ENCODE results near the gene DNAAF5.
A peak's percentile ranks its signal among the peaks of the same experiment; 100 is the strongest.

Gene DNAAF5

GRCh38 chr7:726084-726853 is at the start of gene DNAAF5:
Gene DNAAF5, plus strand, starts transcription at chr7:726699. Its CDS starts 22 bp downstream, at chr7:726721.
- in situ Hi-C loops (cut with HindIII; ENCODE audit: low pct_ligation_motif_present, low pct_unique_long_range_greater_than_20kb, low sequenced_read_pairs), result no loop called here
- DNase-seq, result peak; percentile 92

DNA sequence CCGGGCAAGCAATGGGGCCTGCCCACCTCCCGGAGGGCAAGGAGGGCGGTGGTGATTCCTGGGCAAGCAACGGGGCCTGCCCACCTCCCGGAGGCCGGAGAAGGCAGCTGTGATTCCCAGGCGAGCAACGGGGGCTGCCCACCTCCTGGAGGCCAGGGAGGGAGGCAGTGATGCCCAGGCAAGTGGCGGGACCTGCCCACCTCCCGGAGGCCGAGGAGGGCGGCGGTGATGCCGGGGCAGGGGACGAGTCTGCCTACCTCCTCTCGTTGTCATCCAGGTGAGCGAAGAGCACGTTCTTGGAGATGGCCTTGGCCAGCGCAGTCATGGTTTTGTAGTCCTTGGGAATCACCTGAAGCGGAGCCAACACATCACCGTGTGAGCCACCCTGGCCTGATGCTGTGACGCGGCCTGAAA is 49.5 kb upstream of the DNAAF5 start:
- DNase-seq, result no peak
- in situ Hi-C loops (cut with HindIII; ENCODE audit: low pct_ligation_motif_present, low pct_unique_long_range_greater_than_20kb, low sequenced_read_pairs), result no loop called here

DNA sequence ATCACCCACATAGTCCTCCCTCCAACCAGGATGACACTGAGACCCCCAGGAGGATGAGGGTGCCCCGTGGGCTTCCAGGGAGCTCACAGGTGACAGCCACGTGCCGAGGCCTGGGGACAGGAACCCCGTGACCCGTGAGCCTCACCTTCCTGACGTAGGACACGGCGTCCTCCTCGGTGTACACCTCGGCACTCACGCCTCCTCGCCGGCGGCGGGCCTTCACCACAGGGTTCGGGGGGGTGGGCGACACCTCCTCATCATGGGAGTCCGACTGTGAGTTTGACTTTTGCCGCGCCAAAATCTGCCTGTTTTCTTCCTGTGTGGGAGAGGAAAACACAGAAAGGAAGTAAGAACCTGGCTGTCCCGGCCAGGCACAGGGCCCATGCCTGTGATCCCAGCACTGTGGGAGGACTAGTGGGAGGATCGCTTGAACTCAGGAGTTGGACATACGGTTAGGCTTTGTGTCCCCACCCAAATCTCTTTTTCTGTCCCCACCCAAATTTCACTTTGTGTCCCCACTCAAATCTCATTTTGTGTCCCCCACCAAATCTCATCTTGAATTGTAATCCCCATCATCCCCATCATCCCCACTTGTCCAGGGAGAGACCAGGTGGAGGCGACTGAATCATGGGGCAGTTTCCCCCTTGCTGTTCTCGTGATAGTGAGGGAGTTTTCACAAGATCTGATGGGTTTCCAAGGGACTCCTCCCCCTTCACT is 45.9 kb upstream of the DNAAF5 start:
- no peak for DNase-seq
- in situ Hi-C loops (cut with HindIII; ENCODE audit: low pct_ligation_motif_present, low pct_unique_long_range_greater_than_20kb, low sequenced_read_pairs), result no loop called here

GRCh38 chr7:681551-682307 is 44.8 kb upstream of the DNAAF5 start:
- in situ Hi-C loops (cut with HindIII; ENCODE audit: low pct_ligation_motif_present, low pct_unique_long_range_greater_than_20kb, low sequenced_read_pairs), result no loop called here
- DNase-seq, result no peak

- DNase-seq, result no peak
- in situ Hi-C loops (cut with HindIII; ENCODE audit: low pct_ligation_motif_present, low pct_unique_long_range_greater_than_20kb, low sequenced_read_pairs), result no loop called here
Measured at GRCh38 chr7:682810-683209, 43.7 kb upstream of the DNAAF5 start.

GRCh38 chr7:683526-684205 is 42.8 kb upstream of the DNAAF5 start:
- in situ Hi-C loops (cut with HindIII; ENCODE audit: low pct_ligation_motif_present, low pct_unique_long_range_greater_than_20kb, low sequenced_read_pairs), result no loop called here
- DNase-seq, result no peak

- DNase-seq, result no peak
- in situ Hi-C loops (cut with HindIII; ENCODE audit: low pct_ligation_motif_present, low pct_unique_long_range_greater_than_20kb, low sequenced_read_pairs), result no loop called here
Measured at GRCh38 chr7:684416-684815, 42.1 kb upstream of the DNAAF5 start.

DNA sequence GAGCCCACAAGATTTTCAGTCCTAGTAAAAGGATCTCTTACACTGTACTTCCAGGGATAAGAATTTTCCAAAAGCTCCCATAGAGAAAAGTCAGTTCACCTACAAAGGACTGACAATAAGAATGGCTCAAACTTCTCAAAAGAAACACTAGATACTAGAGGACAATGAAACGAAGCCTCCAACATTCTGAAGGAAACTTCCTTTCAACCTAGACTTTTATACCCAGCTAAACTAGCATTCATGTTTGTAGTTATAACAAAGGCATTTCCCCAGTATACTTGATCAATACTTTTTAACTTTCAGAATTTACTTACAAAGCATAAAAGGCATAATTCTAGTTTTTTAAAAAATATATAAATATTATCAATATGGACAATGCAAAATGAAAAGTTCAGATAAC is 41.0 kb upstream of the DNAAF5 start:
- in situ Hi-C loops (cut with HindIII; ENCODE audit: low pct_ligation_motif_present, low pct_unique_long_range_greater_than_20kb, low sequenced_read_pairs), result no loop called here
- no peak for DNase-seq

GRCh38 chr7:690478-691360 is 35.8 kb upstream of the DNAAF5 start:
- no peak for DNase-seq
- in situ Hi-C loops (cut with HindIII; ENCODE audit: low pct_ligation_motif_present, low pct_unique_long_range_greater_than_20kb, low sequenced_read_pairs), result no loop called here

DNA sequence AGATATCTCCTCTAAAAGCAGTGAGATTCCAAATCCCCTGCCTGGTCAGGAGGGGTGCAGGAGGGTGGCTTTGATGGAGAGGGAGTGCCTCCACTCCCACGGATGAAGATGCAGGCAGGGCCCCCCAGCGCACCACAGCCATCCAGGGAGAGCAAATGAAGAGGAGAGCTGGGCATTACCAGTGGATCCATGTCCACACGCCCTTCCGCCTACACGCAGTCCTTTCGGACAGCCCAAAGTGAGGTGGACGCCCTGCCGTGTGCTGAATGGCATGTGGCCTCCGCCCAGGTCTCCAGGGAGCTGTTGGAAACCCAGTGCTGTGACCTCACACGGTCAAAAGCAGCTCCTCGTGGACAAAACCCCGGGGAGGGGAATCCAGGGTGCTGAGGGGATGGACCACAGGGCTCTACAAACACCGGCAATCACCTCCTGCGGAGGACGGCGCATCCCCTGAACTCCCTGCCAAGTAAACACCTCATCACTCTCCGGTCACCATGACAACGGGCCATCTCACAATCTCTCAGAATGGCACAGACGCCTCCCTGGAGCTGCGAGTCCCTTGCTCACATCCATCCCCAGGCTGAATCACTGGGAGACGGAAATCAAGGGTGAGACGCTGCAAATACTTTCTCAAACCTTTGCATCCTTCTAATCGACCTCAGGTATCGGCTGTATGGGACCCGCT is 35.0 kb upstream of the DNAAF5 start:
- DNase-seq, result no peak
- in situ Hi-C loops (cut with HindIII; ENCODE audit: low pct_ligation_motif_present, low pct_unique_long_range_greater_than_20kb, low sequenced_read_pairs), result no loop called here

GRCh38 chr7:693280-693679 is 33.2 kb upstream of the DNAAF5 start:
- no peak for DNase-seq
- in situ Hi-C loops (cut with HindIII; ENCODE audit: low pct_ligation_motif_present, low pct_unique_long_range_greater_than_20kb, low sequenced_read_pairs), result no loop called here

DNA sequence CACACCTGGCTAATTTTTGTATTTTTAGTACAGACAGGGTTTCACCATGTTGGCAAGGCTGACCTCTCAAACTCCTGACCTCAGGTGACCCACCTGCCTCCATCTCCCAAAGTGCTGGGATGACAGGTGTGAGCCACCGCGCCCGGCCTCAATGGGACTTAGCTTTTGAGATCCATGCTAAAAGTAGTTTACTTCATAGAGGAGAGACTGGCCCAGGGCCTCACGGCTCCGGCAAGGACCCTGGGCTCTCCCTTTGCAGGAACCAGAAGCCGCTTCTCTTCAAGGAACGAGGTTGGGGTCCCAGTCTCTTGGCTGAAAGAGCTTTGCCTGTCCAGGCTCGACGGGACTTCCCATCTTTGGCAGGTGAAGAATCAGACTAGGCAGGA is 30.1 kb upstream of the DNAAF5 start:
- in situ Hi-C loops (cut with HindIII; ENCODE audit: low pct_ligation_motif_present, low pct_unique_long_range_greater_than_20kb, low sequenced_read_pairs), result no loop called here
- no peak for DNase-seq

DNA sequence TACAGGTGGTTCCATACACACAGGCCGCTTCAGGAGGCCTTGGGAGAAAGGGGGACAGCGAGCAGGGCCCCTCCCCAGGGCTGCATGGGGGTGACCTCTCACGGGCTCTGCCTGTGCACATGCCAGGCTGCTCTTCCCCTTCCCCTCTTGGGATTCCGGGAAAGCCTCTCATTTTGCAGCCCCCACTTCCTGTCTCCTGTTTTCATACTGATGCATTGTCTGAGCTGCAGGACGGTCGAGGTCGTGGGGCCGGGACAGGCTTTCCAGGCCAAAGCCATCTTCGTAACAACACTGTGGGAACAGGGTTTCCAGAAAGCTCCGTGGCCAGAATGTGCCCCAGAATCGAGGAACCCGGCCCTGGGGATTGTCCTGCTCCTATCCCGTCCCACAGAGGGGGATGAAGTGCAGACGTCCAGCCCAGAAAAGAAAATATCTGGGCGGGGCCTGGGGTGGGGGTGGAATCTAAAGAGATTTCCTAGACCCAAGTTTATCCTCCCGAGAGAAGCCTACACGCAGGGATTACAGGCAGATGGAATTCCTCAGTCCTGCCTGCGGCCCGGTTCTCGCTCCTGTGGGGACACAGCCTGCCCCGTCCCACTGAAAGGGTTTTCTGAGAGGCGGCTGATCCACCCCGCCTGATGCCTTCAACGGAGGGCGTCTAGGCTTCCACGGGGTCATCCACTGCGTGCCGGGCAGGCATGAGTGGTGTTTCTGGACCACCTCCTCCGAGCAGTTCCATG is 29.5 kb upstream of the DNAAF5 start:
- in situ Hi-C loops (cut with HindIII; ENCODE audit: low pct_ligation_motif_present, low pct_unique_long_range_greater_than_20kb, low sequenced_read_pairs), result no loop called here
- DNase-seq, result no peak

DNA sequence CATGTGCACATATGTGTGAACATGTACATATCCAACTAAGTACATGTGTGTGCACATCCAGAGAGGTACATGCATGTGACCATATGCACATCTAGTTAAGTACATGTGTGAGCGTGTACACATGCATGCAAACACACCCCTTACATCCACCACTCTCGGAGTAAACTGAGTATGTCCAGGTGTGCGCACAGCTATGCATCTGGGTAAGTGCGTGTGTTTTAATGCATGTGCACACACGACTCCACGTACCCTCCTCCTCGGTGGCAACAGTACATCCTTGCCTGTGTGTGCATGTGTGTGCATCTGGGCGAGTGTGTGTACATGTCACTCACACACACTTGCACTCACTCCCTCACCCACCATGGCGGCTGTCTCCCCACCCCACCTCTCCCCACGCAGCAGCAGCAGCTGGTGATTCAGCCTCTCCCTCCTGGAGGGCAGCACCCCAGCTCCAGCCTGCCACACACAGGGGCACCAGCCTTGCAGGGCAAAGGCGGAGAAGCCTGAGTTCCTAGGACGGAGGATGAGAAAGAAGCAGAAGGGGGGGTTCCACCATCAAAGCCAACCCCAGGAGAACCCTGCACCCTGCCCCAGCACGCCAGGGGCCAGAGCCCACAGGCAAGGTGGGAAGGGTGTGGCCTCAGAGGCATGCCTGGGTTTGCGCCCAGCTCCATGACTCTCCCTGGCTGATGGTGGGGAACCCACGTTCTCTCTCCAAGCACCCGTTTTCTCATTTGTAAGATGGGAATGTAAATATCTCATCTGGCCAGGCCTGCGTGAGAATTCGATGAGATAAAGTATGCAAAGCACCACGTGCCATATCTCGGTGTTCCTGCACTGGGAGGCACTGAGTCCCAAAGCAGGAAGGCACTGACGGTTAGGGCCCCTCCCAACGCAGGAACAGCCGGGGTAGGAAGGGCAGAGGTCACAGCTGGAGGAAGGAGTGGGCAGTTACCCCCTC is 27.7 kb upstream of the DNAAF5 start:
- in situ Hi-C loops (cut with HindIII; ENCODE audit: low pct_ligation_motif_present, low pct_unique_long_range_greater_than_20kb, low sequenced_read_pairs), result no loop called here
- no peak for DNase-seq

- DNase-seq, result no peak
- in situ Hi-C loops (cut with HindIII; ENCODE audit: low pct_ligation_motif_present, low pct_unique_long_range_greater_than_20kb, low sequenced_read_pairs), result no loop called here
Measured at GRCh38 chr7:699476-700170, 26.9 kb upstream of the DNAAF5 start.
